GM21737 (cell line): ENCODE measurements around the gene CHST4.
"Not testable (repeated sequence)": the region's sequence is repeated elsewhere in the genome, so short reads cannot be mapped to it uniquely, and the experiment has no call there.

ENCODE experiments used
- ATAC-seq: cut with Tn5 transposase; IDR thresholded peaks from one replicate; pipeline ENCODE4 v1.9.1; 2021; ENCODE audit warnings: mild to moderate bottlenecking, moderate library complexity; ENCODE audit not compliant: unreplicated experiment

The CHST4 gene

GRCh38 chr16:71524566-71525553 lies 1.4 kb upstream of the CHST4 start:
- ATAC-seq = no peak

GRCh38 chr16:71528257-71528656 lies 2.0 kb downstream of the CHST4 start:
- ATAC-seq = no peak

DNA sequence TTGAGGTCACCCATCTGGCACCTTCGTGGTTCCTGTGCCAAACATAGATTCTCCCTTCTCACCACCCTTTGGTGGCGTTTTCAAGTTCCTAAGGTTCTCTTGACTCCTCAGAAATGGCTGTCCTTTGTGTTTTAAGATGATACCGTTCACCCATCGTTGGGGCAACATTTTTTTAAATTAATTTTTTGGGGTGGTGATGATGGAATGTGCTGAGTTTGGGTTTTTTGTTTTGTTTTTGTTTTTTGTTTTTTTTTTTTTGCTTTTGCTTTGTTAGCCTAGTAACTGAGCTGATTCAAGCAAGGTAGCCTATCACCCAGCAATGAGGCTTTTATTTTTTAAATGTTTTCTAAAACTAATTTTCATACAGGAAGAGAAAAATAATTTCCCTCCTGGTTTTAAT lies 2.6 kb downstream of the CHST4 start:
- no peak for ATAC-seq

- no peak for ATAC-seq
Measured at GRCh38 chr16:71532366-71532765, 6.1 kb downstream of the CHST4 start.

- ATAC-seq = no peak
Measured at GRCh38 chr16:71536752-71537499, 10.7 kb downstream of the CHST4 start.

DNA sequence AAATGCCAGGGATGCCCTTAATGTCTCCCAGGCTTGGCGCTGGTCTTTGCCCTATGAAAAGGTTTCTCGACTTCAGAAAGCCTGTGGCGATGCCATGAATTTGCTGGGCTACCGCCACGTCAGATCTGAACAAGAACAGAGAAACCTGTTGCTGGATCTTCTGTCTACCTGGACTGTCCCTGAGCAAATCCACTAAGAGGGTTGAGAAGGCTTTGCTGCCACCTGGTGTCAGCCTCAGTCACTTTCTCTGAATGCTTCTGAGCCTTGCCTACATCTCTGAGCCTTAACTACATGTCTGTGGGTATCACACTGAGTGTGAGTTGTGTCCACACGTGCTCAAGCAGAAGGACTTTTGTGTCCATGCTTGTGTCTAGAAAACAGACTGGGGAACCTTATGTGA lies 11.4 kb downstream of the CHST4 start:
- no peak for ATAC-seq

- ATAC-seq = no peak
Measured at GRCh38 chr16:71542377-71542776, 16.2 kb downstream of the CHST4 start.

- no peak for ATAC-seq
Measured at GRCh38 chr16:71547168-71547567, 20.9 kb downstream of the CHST4 start.

GRCh38 chr16:71552698-71553503 lies 26.7 kb downstream of the CHST4 start:
- no peak for ATAC-seq

DNA sequence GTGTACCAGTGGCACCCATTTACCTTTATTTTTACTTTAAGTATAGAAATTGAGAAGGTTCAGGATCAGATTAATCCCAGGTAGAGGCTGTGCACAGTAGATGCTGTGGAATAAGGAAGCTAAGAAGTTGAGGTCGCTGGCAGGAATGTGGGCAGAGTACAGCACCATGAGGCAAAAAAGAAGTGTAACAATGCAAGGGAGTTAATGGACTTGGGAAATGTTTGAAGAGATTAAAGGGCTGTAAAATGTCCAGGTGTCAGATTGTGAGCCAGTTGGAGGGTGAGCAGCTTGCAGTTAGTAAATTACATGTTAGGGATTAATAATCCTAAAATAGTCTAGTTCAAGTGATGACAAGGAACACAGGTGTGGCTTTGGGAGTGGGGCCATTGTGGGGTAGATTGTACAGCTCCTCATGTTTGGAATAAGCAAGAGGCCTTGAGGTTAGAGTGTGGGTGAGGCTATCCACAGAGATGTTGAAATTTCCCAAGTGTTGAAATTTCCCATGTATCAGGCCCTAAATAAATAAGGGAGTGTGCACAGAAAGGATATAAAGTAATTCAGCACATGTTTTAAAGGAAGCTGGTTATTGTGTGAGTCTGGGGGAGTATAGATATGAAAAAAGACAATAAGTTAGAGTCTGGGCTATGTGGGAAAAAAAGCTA lies 29.1 kb downstream of the CHST4 start:
- ATAC-seq = no peak

DNA sequence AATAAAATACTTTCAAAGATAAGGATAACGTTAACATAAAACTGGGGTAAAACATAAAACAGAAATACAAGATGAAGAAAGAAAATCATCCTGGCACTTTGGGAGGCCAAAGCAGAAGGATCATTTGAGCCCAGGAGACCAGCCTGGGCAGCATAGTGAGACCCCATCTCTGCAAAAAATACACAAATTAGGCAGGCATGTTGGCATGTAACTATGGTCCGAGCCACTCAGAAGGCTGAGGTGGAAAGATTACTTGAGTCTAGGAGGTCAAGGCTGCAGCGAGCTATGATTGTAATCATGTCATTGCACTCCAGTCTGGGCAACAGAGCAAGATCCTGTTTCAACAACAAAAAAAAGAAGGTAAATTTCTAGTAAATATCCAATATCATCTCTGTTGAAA lies 31.1 kb downstream of the CHST4 start:
- ATAC-seq = no peak

GRCh38 chr16:71557954-71558582 lies 31.8 kb downstream of the CHST4 start:
- ATAC-seq = no peak

DNA sequence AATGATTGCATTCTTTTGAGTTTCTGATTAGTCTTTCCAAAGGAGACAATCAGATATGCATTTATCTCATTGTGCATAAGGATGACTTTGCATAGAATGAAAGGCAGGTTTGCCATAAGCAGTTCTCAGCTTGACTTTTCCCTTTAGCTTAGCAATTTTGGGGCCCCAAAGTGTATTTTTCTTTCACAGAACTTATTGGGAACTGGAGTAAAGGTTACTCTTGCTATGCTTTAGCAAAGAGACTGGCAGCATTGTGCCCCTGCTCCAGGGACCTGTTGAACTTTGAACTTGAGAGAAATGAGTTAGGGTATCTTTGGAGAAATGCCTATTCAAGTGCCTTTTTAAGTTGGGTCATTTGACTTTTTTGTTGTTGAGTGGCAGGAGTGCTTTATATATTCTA lies 33.6 kb downstream of the CHST4 start:
- ATAC-seq = no peak

DNA sequence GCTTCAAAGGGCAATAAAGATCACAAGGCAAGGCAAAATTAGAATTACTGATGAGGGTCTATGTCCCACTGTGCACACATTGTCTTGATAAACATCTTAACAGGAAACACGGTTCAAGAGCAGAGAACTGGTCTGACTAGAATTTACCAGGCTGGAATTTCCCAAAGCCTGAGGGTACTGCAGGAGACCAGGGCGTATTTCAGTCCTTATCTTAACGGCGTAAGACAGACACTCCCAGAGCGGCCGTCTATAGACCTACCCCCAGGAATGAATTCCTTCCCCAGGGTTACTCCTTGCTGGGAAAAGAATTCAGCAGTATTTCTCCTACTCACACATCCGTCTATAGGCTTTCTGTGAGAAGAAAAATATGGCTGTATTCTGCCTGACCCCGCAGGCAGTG lies 35.7 kb downstream of the CHST4 start:
- not testable (repeated sequence) for ATAC-seq

DNA sequence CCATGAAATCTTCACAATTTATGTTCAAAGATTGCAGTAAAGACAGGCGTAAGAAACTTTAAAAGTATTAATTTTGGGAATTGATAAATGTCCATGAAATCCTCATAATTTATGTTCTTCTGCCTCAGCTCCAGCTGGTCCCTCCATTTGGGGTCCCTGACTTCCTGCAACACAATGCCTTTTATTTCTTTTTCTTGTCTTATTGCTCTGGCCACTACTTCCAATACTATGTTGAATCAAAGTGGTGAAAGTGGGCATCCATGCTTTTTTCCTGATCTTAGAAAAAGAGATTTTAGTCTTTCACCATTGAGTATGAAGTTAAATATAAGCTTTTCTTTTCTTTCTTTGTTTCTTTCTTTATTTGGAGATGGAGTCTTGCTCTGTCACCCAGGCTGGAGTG lies 36.3 kb downstream of the CHST4 start:
- ATAC-seq = no peak

GRCh38 chr16:71564335-71564967 lies 38.2 kb downstream of the CHST4 start:
- ATAC-seq = peak; percentile 83

DNA sequence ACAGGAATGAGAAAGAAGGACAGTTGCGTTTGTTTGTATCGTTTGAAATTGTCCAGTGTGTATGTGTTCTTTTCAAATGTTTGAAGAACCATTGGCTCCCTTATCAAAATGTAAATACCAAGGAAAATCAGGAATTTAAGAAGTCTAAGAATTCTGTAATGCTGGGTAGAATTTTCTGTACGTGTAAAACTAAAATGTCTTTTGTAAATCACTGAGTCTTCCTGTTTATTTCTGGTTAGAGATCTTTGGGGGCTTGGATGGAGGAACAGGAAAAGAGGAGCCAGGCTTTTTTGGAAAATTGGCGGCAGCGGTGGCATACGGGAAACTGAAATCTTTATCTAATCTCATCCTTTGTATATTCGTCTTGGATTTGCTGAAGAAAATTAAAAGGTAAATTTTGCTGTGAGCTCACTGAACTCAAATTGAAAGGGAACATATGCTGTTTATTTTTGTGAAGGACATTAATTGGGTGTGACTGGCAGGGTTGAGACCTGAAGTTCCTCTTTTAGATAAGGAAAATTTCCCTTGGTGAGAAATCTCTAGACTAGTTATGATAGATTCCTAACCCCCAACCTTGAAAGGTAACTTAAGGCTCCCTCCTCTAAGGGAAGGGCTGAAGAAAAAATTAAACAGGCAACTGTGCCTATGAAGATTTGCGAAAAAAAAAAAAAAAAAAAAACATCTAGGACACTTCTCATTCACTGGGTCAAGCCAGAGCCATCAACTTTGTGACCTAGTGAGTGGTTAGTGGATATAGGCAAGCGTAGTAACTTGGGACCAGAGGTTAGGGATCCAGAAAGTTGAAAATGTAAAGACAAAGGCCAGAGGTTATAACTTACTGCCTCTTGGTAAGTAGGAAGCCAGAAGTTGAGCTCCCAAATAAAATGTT lies 39.8 kb downstream of the CHST4 start:
- no peak for ATAC-seq

GRCh38 chr16:71567931-71568330 lies 41.7 kb downstream of the CHST4 start:
- no peak for ATAC-seq

DNA sequence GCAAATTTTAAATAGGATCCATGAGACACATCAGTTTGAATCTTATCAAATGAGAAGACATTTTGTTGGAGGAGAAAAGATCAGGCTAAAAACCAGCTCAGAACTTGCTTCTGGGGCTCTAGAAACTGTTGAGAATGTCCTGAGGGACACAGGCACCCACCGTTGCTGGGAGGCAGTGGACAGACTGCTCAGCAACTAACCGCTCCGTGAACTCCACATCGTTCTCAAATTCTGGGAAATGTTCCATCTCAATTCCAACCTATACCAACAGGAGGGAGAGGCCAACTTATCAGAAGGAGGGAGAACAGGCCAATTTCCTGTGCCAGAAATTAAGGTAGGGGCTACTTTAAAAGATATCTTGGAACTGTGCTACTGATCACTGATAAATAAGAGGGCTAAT lies 42.3 kb downstream of the CHST4 start:
- ATAC-seq = no peak
